Measurements from ENCODE around the gene HEBP1. TPM values are rescaled to one million over a fixed set of nuclear protein-coding genes. Genes with fewer than 3 reads are reported as not detected.
"Not testable (repeated sequence)": the region's sequence is repeated elsewhere in the genome, so short reads cannot be mapped to it uniquely, and the experiment has no call there.

The HEBP1 gene
- total RNA-seq, 2 experiments from 2014 or later, result 13.2 to 14.6 TPM

GRCh38 chr12:13035335-13035734 is 35.3 kb upstream of the HEBP1 start:
- H3K9me3 Mint-ChIP-seq (ENCODE audit: insufficient read depth); H3K27ac Mint-ChIP-seq; POLR2A ChIA-PET; H3K4me1 Mint-ChIP-seq (ENCODE audit: low read depth); H3K4me3 Mint-ChIP-seq; CTCF ChIA-PET; H3K27me3 Mint-ChIP-seq (ENCODE audit: low read depth); H3K36me3 Mint-ChIP-seq (ENCODE audit: low read depth); ATAC-seq; DNase-seq: not testable (repeated sequence)

- H3K36me3 Mint-ChIP-seq (ENCODE audit: low read depth), result no peaks in the 10 kb centered on the region
- no peak overlapping the region for H3K4me3 Mint-ChIP-seq
- no peak overlapping the region for H3K27ac Mint-ChIP-seq
- no peak for DNase-seq
- no peak for ATAC-seq
- no peaks in the 10 kb centered on the region for H3K4me1 Mint-ChIP-seq (ENCODE audit: low read depth)
- peaks cover 6% of the 10 kb centered on the region for H3K27me3 Mint-ChIP-seq (ENCODE audit: low read depth)
- no peaks in the 10 kb centered on the region for H3K9me3 Mint-ChIP-seq (ENCODE audit: insufficient read depth)
- POLR2A ChIA-PET, result no interaction called here
- CTCF ChIA-PET, result no interaction called here
These were observed 33.4 kb upstream of the HEBP1 start for GRCh38 chr12:13033476-13033875.

- POLR2A ChIA-PET, result no interaction called here
- H3K27me3 Mint-ChIP-seq (ENCODE audit: low read depth), result peaks cover 6% of the 10 kb centered on the region
- ATAC-seq (no peak), DNase-seq (no peak)
- H3K4me3 Mint-ChIP-seq, result no peak overlapping the region
- no peaks in the 10 kb centered on the region for H3K9me3 Mint-ChIP-seq (ENCODE audit: insufficient read depth)
- H3K27ac Mint-ChIP-seq, result no peak overlapping the region
- no peaks in the 10 kb centered on the region for H3K4me1 Mint-ChIP-seq (ENCODE audit: low read depth)
- no peaks in the 10 kb centered on the region for H3K36me3 Mint-ChIP-seq (ENCODE audit: low read depth)
- CTCF ChIA-PET, result no interaction called here
These were observed 32.1 kb upstream of the HEBP1 start for GRCh38 chr12:13032164-13032563.

GRCh38 chr12:13030541-13031291 is 30.7 kb upstream of the HEBP1 start:
- Mint-ChIP-seq H3K4me1 (ENCODE audit: low read depth) (no peaks in the 10 kb centered on the region), H3K36me3 (ENCODE audit: low read depth) (no peaks in the 10 kb centered on the region), H3K27ac (no peak overlapping the region), H3K9me3 (ENCODE audit: insufficient read depth) (no peaks in the 10 kb centered on the region), H3K4me3 (no peak overlapping the region), H3K27me3 (ENCODE audit: low read depth) (peaks cover 14% of the 10 kb centered on the region)
- POLR2A ChIA-PET, result no interaction called here
- CTCF ChIA-PET, result no interaction called here
- ATAC-seq, result no peak
- DNase-seq, result no peak

GRCh38 chr12:13028825-13029570 is 28.9 kb upstream of the HEBP1 start:
- H3K36me3 Mint-ChIP-seq (ENCODE audit: low read depth), result no peaks in the 10 kb centered on the region
- ChIA-PET CTCF (no interaction called here), POLR2A (no interaction called here)
- H3K9me3 Mint-ChIP-seq (ENCODE audit: insufficient read depth), result no peaks in the 10 kb centered on the region
- H3K4me1 Mint-ChIP-seq (ENCODE audit: low read depth), result no peaks in the 10 kb centered on the region
- peaks cover 21% of the 10 kb centered on the region for H3K27me3 Mint-ChIP-seq (ENCODE audit: low read depth)
- DNase-seq, result no peak
- no peak overlapping the region for H3K27ac Mint-ChIP-seq
- ATAC-seq, result no peak
- no peak overlapping the region for H3K4me3 Mint-ChIP-seq

- Mint-ChIP-seq H3K4me3 (no peak overlapping the region), H3K4me1 (ENCODE audit: low read depth) (no peaks in the 10 kb centered on the region), H3K9me3 (ENCODE audit: insufficient read depth) (no peaks in the 10 kb centered on the region), H3K27ac (no peak overlapping the region), H3K36me3 (ENCODE audit: low read depth) (no peaks in the 10 kb centered on the region), H3K27me3 (ENCODE audit: low read depth) (peaks cover 26% of the 10 kb centered on the region)
- CTCF ChIA-PET, result no interaction called here
- ATAC-seq, result no peak
- DNase-seq, result no peak
- POLR2A ChIA-PET, result interaction anchor here (0.6 kb wide), 1 partner anchor 27 kb away, joined by 3 read pairs; no protein-coding TSS in a partner anchor
These were observed 27.4 kb upstream of the HEBP1 start for GRCh38 chr12:13027508-13027907.

- no peaks in the 10 kb centered on the region for H3K4me1 Mint-ChIP-seq (ENCODE audit: low read depth)
- DNase-seq, result no peak
- no peak for ATAC-seq
- ChIA-PET CTCF (no interaction called here), POLR2A (no interaction called here)
- no peaks in the 10 kb centered on the region for H3K9me3 Mint-ChIP-seq (ENCODE audit: insufficient read depth)
- no peak overlapping the region for H3K4me3 Mint-ChIP-seq
- H3K27me3 Mint-ChIP-seq (ENCODE audit: low read depth), result peaks cover 26% of the 10 kb centered on the region
- H3K36me3 Mint-ChIP-seq (ENCODE audit: low read depth), result no peaks in the 10 kb centered on the region
- no peak overlapping the region for H3K27ac Mint-ChIP-seq
These were observed 27.0 kb upstream of the HEBP1 start for GRCh38 chr12:13027032-13027431.

- Mint-ChIP-seq H3K27ac (no peak overlapping the region), H3K36me3 (ENCODE audit: low read depth) (no peaks in the 10 kb centered on the region), H3K4me1 (ENCODE audit: low read depth) (no peaks in the 10 kb centered on the region), H3K9me3 (ENCODE audit: insufficient read depth) (no peaks in the 10 kb centered on the region), H3K27me3 (ENCODE audit: low read depth) (peaks cover 26% of the 10 kb centered on the region), H3K4me3 (no peak overlapping the region)
- ATAC-seq (no peak), DNase-seq (no peak)
- ChIA-PET POLR2A (no interaction called here), CTCF (no interaction called here)
These were observed 26.2 kb upstream of the HEBP1 start for GRCh38 chr12:13026286-13026685.

- ChIA-PET CTCF (interaction anchor here (1.0 kb wide), 1 partner anchor 108 kb away, joined by 3 read pairs; no protein-coding TSS in a partner anchor), POLR2A (no interaction called here)
- no peak overlapping the region for H3K4me3 Mint-ChIP-seq
- no peaks in the 10 kb centered on the region for H3K9me3 Mint-ChIP-seq (ENCODE audit: insufficient read depth)
- H3K27me3 Mint-ChIP-seq (ENCODE audit: low read depth), result peaks cover 27% of the 10 kb centered on the region
- H3K36me3 Mint-ChIP-seq (ENCODE audit: low read depth), result no peaks in the 10 kb centered on the region
- DNase-seq (no peak), ATAC-seq (no peak)
- H3K4me1 Mint-ChIP-seq (ENCODE audit: low read depth), result no peaks in the 10 kb centered on the region
- H3K27ac Mint-ChIP-seq, result no peak overlapping the region
These were observed 24.5 kb upstream of the HEBP1 start for GRCh38 chr12:13024531-13024916.

GRCh38 chr12:13023811-13024530 is 23.9 kb upstream of the HEBP1 start:
- Mint-ChIP-seq H3K27ac (no peak overlapping the region), H3K4me3 (no peak overlapping the region), H3K36me3 (ENCODE audit: low read depth) (no peaks in the 10 kb centered on the region), H3K27me3 (ENCODE audit: low read depth) (peaks cover 29% of the 10 kb centered on the region), H3K4me1 (ENCODE audit: low read depth) (no peaks in the 10 kb centered on the region), H3K9me3 (ENCODE audit: insufficient read depth) (no peaks in the 10 kb centered on the region)
- ChIA-PET CTCF (interaction anchor here (1.0 kb wide), 1 partner anchor 108 kb away, joined by 3 read pairs; no protein-coding TSS in a partner anchor), POLR2A (no interaction called here)
- no peak for ATAC-seq
- no peak for DNase-seq

- ChIA-PET CTCF (no interaction called here), POLR2A (no interaction called here)
- no peaks in the 10 kb centered on the region for H3K36me3 Mint-ChIP-seq (ENCODE audit: low read depth)
- no peak overlapping the region for H3K27ac Mint-ChIP-seq
- no peaks in the 10 kb centered on the region for H3K4me1 Mint-ChIP-seq (ENCODE audit: low read depth)
- no peak overlapping the region for H3K4me3 Mint-ChIP-seq
- DNase-seq, result no peak
- no peaks in the 10 kb centered on the region for H3K9me3 Mint-ChIP-seq (ENCODE audit: insufficient read depth)
- ATAC-seq, result no peak
- peaks cover 32% of the 10 kb centered on the region for H3K27me3 Mint-ChIP-seq (ENCODE audit: low read depth)
These were observed 22.8 kb upstream of the HEBP1 start for GRCh38 chr12:13022851-13023271.

GRCh38 chr12:13011098-13011497 is 11.0 kb upstream of the HEBP1 start:
- H3K27me3 Mint-ChIP-seq (ENCODE audit: low read depth), result peaks cover 28% of the 10 kb centered on the region
- CTCF ChIA-PET, result no interaction called here
- H3K27ac Mint-ChIP-seq, result no peak overlapping the region
- ATAC-seq (no peak), DNase-seq (no peak)
- no peak overlapping the region for H3K4me3 Mint-ChIP-seq
- no peaks in the 10 kb centered on the region for H3K9me3 Mint-ChIP-seq (ENCODE audit: insufficient read depth)
- no peaks in the 10 kb centered on the region for H3K4me1 Mint-ChIP-seq (ENCODE audit: low read depth)
- POLR2A ChIA-PET, result no interaction called here
- no peaks in the 10 kb centered on the region for H3K36me3 Mint-ChIP-seq (ENCODE audit: low read depth)

Measured in activated CD8-positive, alpha-beta T cell treated with anti-CD3 and anti-CD28 coated beads, Interleukin-2, amount 10 ng/mL, durations not matched to agents 7 days and 5 days (primary cell).